Neural cell (in vitro differentiated cells): ENCODE results near the gene NDUFA8.

Experiments used
- CTCF ChIP-seq: fragments of 450-650 bp; IDR thresholded peaks from 2 replicates; pipeline ENCODE4 v1.5.1; 2014; ENCODE audit warnings: antibody characterized with exemption, mild to moderate bottlenecking, moderate library complexity; ENCODE audit not compliant: poor library complexity, severe bottlenecking
- EZH2 ChIP-seq: fragments of 200-600, 300-800 bp; shearing (Covaris generic), sonication (generic); IDR thresholded peaks from 2 replicates; pipeline ENCODE4 v1.6.1; 2014; ENCODE audit warnings: antibody characterized with exemption, low read length, borderline replicate concordance, mild to moderate bottlenecking; ENCODE audit not compliant: insufficient read depth, poor library complexity, severe bottlenecking
- POLR2AphosphoS5 ChIP-seq: IDR thresholded peaks from 2 replicates; pipeline ENCODE4 v1.6.1; 2012
- REST ChIP-seq: IDR thresholded peaks from 2 replicates; pipeline ENCODE4 v1.6.1; 2012; ENCODE audit warnings: borderline replicate concordance

DNA sequence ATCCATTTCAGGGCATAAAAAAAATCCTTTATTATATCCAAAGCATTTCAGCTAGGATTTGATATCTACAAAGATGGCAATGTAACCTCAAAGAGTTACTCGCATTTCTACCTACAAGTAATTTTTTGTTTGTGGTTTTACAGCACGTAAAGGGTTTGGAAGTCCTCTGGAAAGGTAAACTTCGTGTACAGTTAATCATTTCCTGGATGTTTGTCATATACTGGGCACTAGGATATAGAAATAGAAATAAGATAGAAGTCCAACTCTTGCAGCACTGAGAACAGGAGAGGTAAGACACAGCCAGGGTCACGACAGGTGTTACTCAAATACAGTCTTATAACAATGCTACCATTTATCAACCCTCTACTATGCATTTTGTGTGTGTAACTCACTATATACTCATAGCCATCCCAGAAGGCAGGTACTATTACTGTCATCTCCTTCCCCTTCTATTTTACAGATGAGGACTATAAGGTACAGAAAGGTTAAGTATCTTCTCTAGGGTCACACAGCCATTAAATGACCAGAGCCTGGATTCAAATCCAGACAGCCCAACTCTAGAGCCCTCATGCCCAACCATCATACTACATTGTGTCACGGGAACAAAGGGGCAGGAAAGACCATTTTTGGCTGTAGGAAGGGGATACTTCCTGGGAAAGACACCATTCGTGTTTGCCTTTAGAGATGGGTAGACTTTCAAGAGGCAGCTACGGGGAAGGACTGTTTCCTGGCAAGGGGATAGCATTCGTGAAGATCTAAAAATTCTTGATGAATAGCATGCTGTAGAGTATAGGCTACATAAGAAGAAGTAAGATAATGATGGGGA is 19.0 kb downstream of the NDUFA8 start:
- no peak for TF ChIP-seq CTCF
- no peak for TF ChIP-seq POLR2AphosphoS5
- no peak for TF ChIP-seq REST
- no peak for TF ChIP-seq EZH2
